SK-N-SH treated with all-trans-retinoic acid at 6 μM for 48 hours (cell line): ENCODE measurements around the gene NME7.

Source experiments
- ATAC-seq: fragments of 200-7000 bp; cut with Tn5 transposase; 3 replicates; pipeline ENCODE4 v1.9.1; 2020; ENCODE audit warnings: mild to moderate bottlenecking, moderate library complexity
- ARNTL ChIP-seq: fragments of 450-650 bp; formaldehyde crosslinking; IDR thresholded peaks from 2 replicates; pipeline ENCODE4 v1.5.0; 2020; ENCODE audit warnings: low read depth, mild to moderate bottlenecking, moderate library complexity, borderline replicate concordance
- BACH2 ChIP-seq: fragments of 250-450 bp; sonication (Bioruptor Pico); IDR thresholded peaks from 2 replicates; pipeline ENCODE4 v1.9.0; 2021; ENCODE audit warnings: mild to moderate bottlenecking, borderline replicate concordance
- CREB5 ChIP-seq: fragments of 250-450 bp; sonication (Bioruptor Pico); IDR thresholded peaks from 2 replicates; pipeline ENCODE4 v1.5.1; 2020; ENCODE audit warnings: low read depth, mild to moderate bottlenecking, moderate library complexity
- CSDC2 ChIP-seq: fragments of 250-450 bp; sonication (Bioruptor Pico); IDR thresholded peaks from 2 replicates; pipeline ENCODE4 v1.5.0; 2020; ENCODE audit warnings: mild to moderate bottlenecking, moderate library complexity
- CSRNP3 ChIP-seq: fragments of 250-450 bp; sonication (Bioruptor Pico); IDR thresholded peaks from 2 replicates; pipeline ENCODE4 v1.5.1; 2021; ENCODE audit warnings: mild to moderate bottlenecking, moderate library complexity
- ESRRG ChIP-seq: fragments of 250-450 bp; sonication (Bioruptor Pico); IDR thresholded peaks from 2 replicates; pipeline ENCODE4 v1.6.1; 2021; ENCODE audit warnings: mild to moderate bottlenecking
- GLIS3 ChIP-seq: fragments of 250-450 bp; sonication (Bioruptor Pico); IDR thresholded peaks from 2 replicates; pipeline ENCODE4 v1.5.0; 2020; ENCODE audit warnings: mild to moderate bottlenecking, moderate library complexity
- ISL1 ChIP-seq: fragments of 250-450 bp; sonication (Bioruptor Pico); IDR thresholded peaks from 2 replicates; pipeline ENCODE4 v2.1.2; 2022; ENCODE audit warnings: mild to moderate bottlenecking, moderate library complexity
- OSR1 ChIP-seq: fragments of 250-450 bp; sonication (Bioruptor Pico); IDR thresholded peaks from 2 replicates; pipeline ENCODE4 v1.8.0; 2022; ENCODE audit warnings: moderate library complexity, mild to moderate bottlenecking, inconsistent platforms
- POU6F1 ChIP-seq: fragments of 250-450 bp; sonication (Bioruptor Pico); IDR thresholded peaks from 2 replicates; pipeline ENCODE4 v1.8.0; 2021; ENCODE audit warnings: low read depth, mild to moderate bottlenecking, moderate library complexity, borderline replicate concordance
- PPARA ChIP-seq: fragments of 250-450 bp; sonication (Bioruptor Pico); IDR thresholded peaks from 2 replicates; pipeline ENCODE4 v1.5.0; 2020; ENCODE audit warnings: mild to moderate bottlenecking, borderline replicate concordance
- RARB ChIP-seq: fragments of 250-450 bp; sonication (Bioruptor Pico); IDR thresholded peaks from 2 replicates; pipeline ENCODE4 v1.8.0; 2021; ENCODE audit warnings: mild to moderate bottlenecking, moderate library complexity
- SNAI2 ChIP-seq: fragments of 250-450 bp; sonication (Bioruptor Pico); IDR thresholded peaks from 2 replicates; pipeline ENCODE4 v1.5.0; 2020; ENCODE audit warnings: mild to moderate bottlenecking, moderate library complexity
- TCF4 ChIP-seq: fragments of 250-450 bp; sonication (Bioruptor Pico); IDR thresholded peaks from 2 replicates; pipeline ENCODE4 v1.8.0; 2021; ENCODE audit warnings: mild to moderate bottlenecking, moderate library complexity, borderline replicate concordance
- TOX ChIP-seq: fragments of 250-450 bp; sonication (Bioruptor Pico); IDR thresholded peaks from 2 replicates; pipeline ENCODE4 v1.8.0; 2021; ENCODE audit warnings: mild to moderate bottlenecking, moderate library complexity, borderline replicate concordance
- TSHZ2 ChIP-seq: fragments of 250-450 bp; sonication (Bioruptor Pico); IDR thresholded peaks from 2 replicates; pipeline ENCODE4 v1.5.0; 2020; ENCODE audit warnings: mild to moderate bottlenecking, moderate library complexity
- ZC3H10 ChIP-seq: fragments of 250-450 bp; sonication (Bioruptor Pico); IDR thresholded peaks from 2 replicates; pipeline ENCODE4 v1.5.1; 2021; ENCODE audit warnings: mild to moderate bottlenecking, moderate library complexity
- ZFP3 ChIP-seq: fragments of 250-450 bp; sonication (Bioruptor Pico); IDR thresholded peaks from 2 replicates; pipeline ENCODE4 v1.5.0; 2020; ENCODE audit warnings: mild to moderate bottlenecking, moderate library complexity
- ZFP30 ChIP-seq: fragments of 450-650 bp; formaldehyde crosslinking; IDR thresholded peaks from 2 replicates; pipeline ENCODE4 v1.5.0; 2022; ENCODE audit warnings: mild to moderate bottlenecking, moderate library complexity
- ZNF565 ChIP-seq: fragments of 450-650 bp; formaldehyde crosslinking; conservative IDR thresholded peaks from 2 replicates; pipeline ENCODE4 v1.5.0; 2020; ENCODE audit warnings: low read depth, mild to moderate bottlenecking, moderate library complexity

Gene NME7

GRCh38 chr1:169110236-169110635 lies 257.4 kb downstream of the NME7 start:
- TF ChIP-seq OSR1 (no peak), ESRRG (CRISPR knock-in tag) (no peak), ZNF565 (no peak), ZFP3 (CRISPR knock-in tag) (no peak)
- ATAC-seq = no peak

- peak; percentile 44 for ATAC-seq
Measured at GRCh38 chr1:169109561-169110134, 257.9 kb downstream of the NME7 start.

GRCh38 chr1:169108863-169109560 lies 258.6 kb downstream of the NME7 start:
- no peak for TF ChIP-seq TSHZ2 (CRISPR knock-in tag)
- TF ChIP-seq ARNTL = no peak
- TF ChIP-seq CREB5 = no peak
- TF ChIP-seq ZFP30 (CRISPR knock-in tag) = no peak
- TF ChIP-seq ZC3H10 = no peak
- no peak for TF ChIP-seq CSDC2 (CRISPR knock-in tag)
- TF ChIP-seq POU6F1 (CRISPR knock-in tag) = no peak
- no peak for TF ChIP-seq ESRRG (CRISPR knock-in tag)
- TF ChIP-seq CSRNP3 (CRISPR knock-in tag) = no peak
- no peak for TF ChIP-seq ZNF565
- ATAC-seq = peak; percentile 33

More at GRCh38 chr1:169109561-169110134, 257.9 kb downstream of the NME7 start:
- peak; percentile 95 for TF ChIP-seq ZFP3 (CRISPR knock-in tag)
- TF ChIP-seq CREB5 = no peak

GRCh38 chr1:169108223-169108622 lies 259.4 kb downstream of the NME7 start:
- no peak for ATAC-seq
- TF ChIP-seq TSHZ2 (CRISPR knock-in tag) = no peak
- TF ChIP-seq ZC3H10 = no peak
- TF ChIP-seq PPARA = no peak
- TF ChIP-seq CREB5 = no peak
- TF ChIP-seq POU6F1 (CRISPR knock-in tag) = no peak
- TF ChIP-seq TOX (CRISPR knock-in tag) = no peak
- TF ChIP-seq RARB = no peak
- TF ChIP-seq ARNTL = no peak
- no peak for TF ChIP-seq BACH2 (CRISPR knock-in tag)
- TF ChIP-seq GLIS3 (CRISPR knock-in tag) = no peak
- TF ChIP-seq SNAI2 (CRISPR knock-in tag) = no peak
- TF ChIP-seq ISL1 = no peak
- no peak for TF ChIP-seq ZFP30 (CRISPR knock-in tag)
- no peak for TF ChIP-seq ESRRG (CRISPR knock-in tag)
- no peak for TF ChIP-seq TCF4 (CRISPR knock-in tag)
